Trophoblast cell (in vitro differentiated cells and primary cell): ENCODE results near the gene SPRY1.
A peak's percentile ranks its signal among the peaks of the same experiment; 100 is the strongest.

Experiments used
- DNase-seq, 2 donors: peaks; one replicate each; pipeline ENCODE4 v3.0.0-alpha.2; 2016
- H2AFZ ChIP-seq: 2 replicates; pipeline ENCODE4 v1.6.1; 2013; ENCODE audit warnings: low read length, moderate library complexity, mild to moderate bottlenecking; ENCODE audit not compliant: insufficient read depth, poor library complexity
- H2AK5ac ChIP-seq: 2 replicates; pipeline ENCODE4 v1.6.1; 2013; ENCODE audit warnings: mild to moderate bottlenecking, low read length
- H2BK120ac ChIP-seq: 2 replicates; pipeline ENCODE4 v1.6.1; 2013; ENCODE audit warnings: low read length, mild to moderate bottlenecking, moderate library complexity; ENCODE audit not compliant: insufficient read depth, poor library complexity
- H2BK12ac ChIP-seq: 2 replicates; pipeline ENCODE4 v1.6.1; 2013; ENCODE audit warnings: mild to moderate bottlenecking, low read length, moderate library complexity
- H2BK5ac ChIP-seq: 2 replicates; pipeline ENCODE4 v1.6.1; 2013; ENCODE audit warnings: low read length, low read depth, moderate library complexity, mild to moderate bottlenecking; ENCODE audit not compliant: poor library complexity
- H3K14ac ChIP-seq: 2 replicates; pipeline ENCODE4 v1.6.1; 2013; ENCODE audit warnings: mild to moderate bottlenecking, low read length
- H3K18ac ChIP-seq: 2 replicates; pipeline ENCODE4 v1.6.1; 2013; ENCODE audit warnings: mild to moderate bottlenecking, low read length
- H3K23ac ChIP-seq: 2 replicates; pipeline ENCODE4 v1.6.1; 2013; ENCODE audit warnings: low read length
- H3K27ac ChIP-seq: 2 replicates; pipeline ENCODE4 v1.5.1; 2013; ENCODE audit warnings: low read depth, mild to moderate bottlenecking, inconsistent platforms, low read length, moderate library complexity
- H3K27me3 ChIP-seq: 2 replicates; pipeline ENCODE4 v1.6.1; 2013; ENCODE audit warnings: inconsistent platforms, mild to moderate bottlenecking, low read length, moderate library complexity; ENCODE audit not compliant: insufficient read depth
- H3K36me3 ChIP-seq, 2 experiments: 1 replicate in 1 of 2; 2 replicates in 1 of 2; pipeline ENCODE4 v1.6.1; 2013; ENCODE audit warnings: low read length in 2 of 2, mild to moderate bottlenecking in 2 of 2, moderate library complexity in 1 of 2; ENCODE audit not compliant: insufficient read depth in 2 of 2, control insufficient read depth in 1 of 2
- H3K4ac ChIP-seq: 2 replicates; pipeline ENCODE4 v1.6.1; 2013; ENCODE audit warnings: low read depth, mild to moderate bottlenecking, low read length, moderate library complexity
- H3K4me1 ChIP-seq, 2 experiments: 1 replicate in 1 of 2; 2 replicates in 1 of 2; pipeline ENCODE4 v1.6.1; 2013; ENCODE audit warnings: low read length in 2 of 2, mild to moderate bottlenecking in 2 of 2, moderate library complexity in 1 of 2; ENCODE audit not compliant: insufficient read depth in 2 of 2, control insufficient read depth in 1 of 2
- H3K4me2 ChIP-seq: 2 replicates; pipeline ENCODE4 v1.6.1; 2013; ENCODE audit warnings: inconsistent platforms, mild to moderate bottlenecking, low read length, moderate library complexity
- H3K4me3 ChIP-seq: 2 replicates; pipeline ENCODE4 v1.5.1; 2013; ENCODE audit warnings: mild to moderate bottlenecking, low read depth, low read length, inconsistent platforms
- H3K79me1 ChIP-seq: one replicate; pipeline ENCODE4 v1.6.1; 2013; ENCODE audit warnings: low read length
- H3K79me2 ChIP-seq: 2 replicates; pipeline ENCODE4 v1.6.1; 2013; ENCODE audit warnings: low read length, mild to moderate bottlenecking; ENCODE audit not compliant: control insufficient read depth, insufficient read depth, poor library complexity
- H3K9ac ChIP-seq: 2 replicates; pipeline ENCODE4 v1.6.1; 2013; ENCODE audit warnings: mild to moderate bottlenecking, low read length
- H3K9me3 ChIP-seq: 2 replicates; pipeline ENCODE4 v1.6.1; 2013; ENCODE audit warnings: low read depth, mild to moderate bottlenecking, control low read depth, inconsistent platforms, low read length; ENCODE audit not compliant: insufficient read depth
- H4K12ac ChIP-seq: 2 replicates; pipeline ENCODE4 v1.6.1; 2013; ENCODE audit warnings: low read depth, mild to moderate bottlenecking, low read length, moderate library complexity
- H4K8ac ChIP-seq: 2 replicates; pipeline ENCODE4 v1.6.1; 2013; ENCODE audit warnings: low read depth, mild to moderate bottlenecking, low read length, moderate library complexity
- H4K91ac ChIP-seq: one replicate; pipeline ENCODE4 v1.6.1; 2013; ENCODE audit warnings: low read depth, mild to moderate bottlenecking, low read length, moderate library complexity
- WGBS: extraction: QIAGEN DNeasy Blood & Tissue Kit; methylation state at CpG from one replicate; pipeline ENCODE4 v1.1.7; 2013; ENCODE audit warnings: missing lambda C conversion rate; ENCODE audit not compliant: insufficient read length, insufficient coverage; ENCODE audit errors: extremely low coverage; 5-methylcytosine and 5-hydroxymethylcytosine counted together

Gene SPRY1

GRCh38 chr4:123359449-123360315, 36.9 kb upstream of the SPRY1 start:
- Histone ChIP-seq H3K79me2 (no peaks in the 10 kb centered on the region), H3K14ac (no peak overlapping the region), H3K4me3 (no peak overlapping the region), H3K79me1 (no peaks in the 10 kb centered on the region), H3K18ac (no peak overlapping the region), H3K4me2 (no peak overlapping the region), H3K4ac (no peak overlapping the region), H3K27me3 (no peaks in the 10 kb centered on the region), H4K12ac (no peak overlapping the region), H3K9ac (no peak overlapping the region), H2AFZ (no peak overlapping the region), H2AK5ac (no peak overlapping the region), H3K4me1 (no peaks in the 10 kb centered on the region), H3K23ac (no peak overlapping the region), H4K8ac (no peak overlapping the region), H2BK5ac (no peak overlapping the region), H3K27ac (no peak overlapping the region), H4K91ac (no peak overlapping the region), H2BK12ac (no peak overlapping the region), H3K9me3 (no peaks in the 10 kb centered on the region), H3K36me3 (no peaks in the 10 kb centered on the region), H2BK120ac (no peak overlapping the region)
- no CpG with 5 or more reads among the region's 5 CpGs for WGBS
- no peak for DNase-seq

DNA sequence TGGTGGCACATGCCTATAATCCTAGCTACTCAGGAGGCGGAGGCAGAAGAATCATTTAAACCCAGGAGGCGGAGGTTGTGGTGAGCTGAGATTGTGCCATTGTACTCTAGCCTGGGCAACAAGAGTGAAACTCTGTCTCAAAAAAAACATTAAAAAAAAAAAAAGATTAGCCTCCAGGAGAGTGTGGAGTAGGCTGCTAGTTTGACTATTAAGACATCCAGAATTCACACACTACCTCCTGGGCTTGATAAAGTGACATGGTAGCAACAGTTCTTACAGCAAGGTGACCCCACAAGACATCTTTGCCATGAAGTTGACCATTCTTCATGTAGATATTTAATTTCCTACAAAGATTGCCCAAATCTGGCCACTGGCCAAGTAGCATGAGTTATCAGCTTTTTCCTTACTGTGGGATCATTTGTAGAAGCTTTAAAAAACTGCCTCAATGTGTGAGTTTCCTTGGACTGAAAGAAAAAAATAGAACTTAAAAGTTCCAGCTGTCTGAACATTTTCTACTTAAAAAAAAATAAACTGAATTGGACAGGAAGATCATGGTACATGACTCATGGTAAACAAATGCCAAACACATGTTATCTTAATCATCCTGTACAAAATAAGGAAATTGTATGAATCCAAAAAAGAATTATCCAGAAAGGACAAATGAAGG, 35.3 kb upstream of the SPRY1 start:
- H3K14ac ChIP-seq = no peak overlapping the region
- H3K27me3 ChIP-seq = no peaks in the 10 kb centered on the region
- no peak overlapping the region for H4K91ac ChIP-seq
- H3K79me2 ChIP-seq = no peaks in the 10 kb centered on the region
- H3K9me3 ChIP-seq = no peaks in the 10 kb centered on the region
- no peak overlapping the region for H3K23ac ChIP-seq
- H4K12ac ChIP-seq = no peak overlapping the region
- no peaks in the 10 kb centered on the region for H3K79me1 ChIP-seq
- H2AK5ac ChIP-seq = no peak overlapping the region
- H2BK5ac ChIP-seq = no peak overlapping the region
- no peak overlapping the region for H3K4me2 ChIP-seq
- H3K4ac ChIP-seq = no peak overlapping the region
- H4K8ac ChIP-seq = no peak overlapping the region
- H3K4me1 ChIP-seq = no peaks in the 10 kb centered on the region
- H2AFZ ChIP-seq = no peak overlapping the region
- H3K27ac ChIP-seq = no peak overlapping the region
- H3K4me3 ChIP-seq = no peak overlapping the region
- no peak overlapping the region for H3K9ac ChIP-seq
- no CpG with 5 or more reads among the region's 2 CpGs for WGBS
- DNase-seq = peak in 1 of 2 donors; percentile 19
- H2BK120ac ChIP-seq = no peak overlapping the region
- H2BK12ac ChIP-seq = no peak overlapping the region
- H3K18ac ChIP-seq = no peak overlapping the region
- no peaks in the 10 kb centered on the region for H3K36me3 ChIP-seq

DNA sequence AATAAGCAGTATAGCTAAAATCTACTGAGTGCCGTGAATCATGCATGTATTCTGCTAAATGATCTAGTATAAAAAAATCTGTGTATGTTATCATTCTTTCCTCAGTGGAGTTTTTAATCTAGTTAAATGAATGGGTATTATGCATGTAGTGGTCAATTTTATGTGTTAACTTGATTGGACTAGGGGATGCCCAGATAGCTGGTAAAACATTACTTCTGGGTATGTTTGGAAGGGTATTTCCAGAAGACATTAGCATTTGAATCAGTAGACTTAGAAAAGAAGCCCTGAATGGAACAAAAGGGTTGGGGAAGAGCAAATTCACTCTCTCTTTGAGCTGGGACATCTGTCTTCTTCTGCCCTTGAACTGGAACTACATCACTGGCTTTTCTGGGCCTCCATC, 34.5 kb upstream of the SPRY1 start:
- Histone ChIP-seq H3K14ac (no peak overlapping the region), H2AFZ (no peak overlapping the region), H3K27me3 (no peaks in the 10 kb centered on the region), H3K9ac (no peak overlapping the region), H2BK120ac (no peak overlapping the region), H2AK5ac (no peak overlapping the region), H3K9me3 (no peaks in the 10 kb centered on the region), H3K27ac (no peak overlapping the region), H3K18ac (no peak overlapping the region), H3K79me1 (no peaks in the 10 kb centered on the region), H3K4me2 (no peak overlapping the region), H3K36me3 (no peaks in the 10 kb centered on the region), H3K4me3 (no peak overlapping the region), H4K91ac (no peak overlapping the region), H2BK5ac (no peak overlapping the region), H3K23ac (no peak overlapping the region), H3K4me1 (no peaks in the 10 kb centered on the region), H4K12ac (no peak overlapping the region), H3K4ac (no peak overlapping the region), H2BK12ac (no peak overlapping the region), H4K8ac (no peak overlapping the region), H3K79me2 (no peaks in the 10 kb centered on the region)
- DNase-seq = no peak
- no CpG with 5 or more reads among the region's 1 CpG for WGBS

- Histone ChIP-seq H3K4me2 (no peak overlapping the region), H2BK12ac (no peak overlapping the region), H3K4ac (no peak overlapping the region), H2AFZ (no peak overlapping the region), H3K23ac (no peak overlapping the region), H4K12ac (no peak overlapping the region), H3K14ac (no peak overlapping the region), H3K18ac (no peak overlapping the region), H3K36me3 (no peaks in the 10 kb centered on the region), H3K4me1 (no peaks in the 10 kb centered on the region), H3K9me3 (no peaks in the 10 kb centered on the region), H3K4me3 (no peak overlapping the region), H2BK120ac (no peak overlapping the region), H3K27ac (no peak overlapping the region), H4K8ac (no peak overlapping the region), H4K91ac (no peak overlapping the region), H3K79me2 (no peaks in the 10 kb centered on the region), H3K9ac (no peak overlapping the region), H3K79me1 (no peaks in the 10 kb centered on the region), H3K27me3 (no peaks in the 10 kb centered on the region), H2AK5ac (no peak overlapping the region), H2BK5ac (no peak overlapping the region)
- DNase-seq = no peak
- no CpG with 5 or more reads among the region's 2 CpGs for WGBS
Observed at GRCh38 chr4:123363729-123364128, 32.9 kb upstream of the SPRY1 start.
